ENCODE measurements around the gene MAPT. TPM values are rescaled to one million over a fixed set of nuclear protein-coding genes. Genes with fewer than 3 reads are reported as not detected.

MAPT gene
- total and polyA plus RNA-seq, 2 experiments from 2014 or later, result 0.37 to 0.71 TPM

DNA sequence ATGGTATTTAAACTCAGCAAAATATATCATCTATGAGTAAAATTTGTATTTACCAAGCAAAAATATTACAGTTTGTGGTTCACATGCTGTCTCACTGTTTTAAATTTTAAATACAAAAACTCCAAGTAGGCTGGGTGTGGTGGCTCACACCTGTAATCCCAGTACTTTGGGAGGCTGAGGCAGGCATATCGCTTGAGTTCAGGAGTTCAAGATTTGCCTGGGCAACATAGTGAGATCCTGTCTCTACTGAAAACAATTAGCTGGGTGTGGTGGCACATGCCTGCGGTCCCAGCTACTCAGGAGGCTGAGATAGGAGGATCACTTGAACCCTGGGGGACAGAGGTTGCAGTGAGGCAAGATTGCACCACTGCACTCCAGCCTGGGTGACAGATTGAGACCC, 37.3 kb downstream of the MAPT start:
- no peak for TF ChIP-seq EZH2phosphoT487 (IDR thresholded peaks at IDR 0.05; ENCODE audit: low read depth, severe bottlenecking, unreplicated experiment)
- no peak for TF ChIP-seq EZH2 (IDR thresholded peaks at IDR 0.05; ENCODE audit: borderline replicate concordance)
- TF ChIP-seq, protein P1, sequence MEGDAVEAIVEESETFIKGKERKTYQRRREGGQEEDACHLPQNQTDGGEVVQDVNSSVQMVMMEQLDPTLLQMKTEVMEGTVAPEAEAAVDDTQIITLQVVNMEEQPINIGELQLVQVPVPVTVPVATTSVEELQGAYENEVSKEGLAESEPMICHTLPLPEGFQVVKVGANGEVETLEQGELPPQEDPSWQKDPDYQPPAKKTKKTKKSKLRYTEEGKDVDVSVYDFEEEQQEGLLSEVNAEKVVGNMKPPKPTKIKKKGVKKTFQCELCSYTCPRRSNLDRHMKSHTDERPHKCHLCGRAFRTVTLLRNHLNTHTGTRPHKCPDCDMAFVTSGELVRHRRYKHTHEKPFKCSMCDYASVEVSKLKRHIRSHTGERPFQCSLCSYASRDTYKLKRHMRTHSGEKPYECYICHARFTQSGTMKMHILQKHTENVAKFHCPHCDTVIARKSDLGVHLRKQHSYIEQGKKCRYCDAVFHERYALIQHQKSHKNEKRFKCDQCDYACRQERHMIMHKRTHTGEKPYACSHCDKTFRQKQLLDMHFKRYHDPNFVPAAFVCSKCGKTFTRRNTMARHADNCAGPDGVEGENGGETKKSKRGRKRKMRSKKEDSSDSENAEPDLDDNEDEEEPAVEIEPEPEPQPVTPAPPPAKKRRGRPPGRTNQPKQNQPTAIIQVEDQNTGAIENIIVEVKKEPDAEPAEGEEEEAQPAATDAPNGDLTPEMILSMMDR (IDR thresholded peaks at IDR 0.05; ENCODE audit: poor library complexity), result no peak
- H3K4me3 ChIP-seq, result no peak overlapping the region
- H3K9me3 ChIP-seq (ENCODE audit: low read depth), result no peaks in the 10 kb centered on the region
- 91% methylated on average over 2 of the region's 2 CpGs for WGBS (ENCODE audit: low lambda C conversion rate, missing lambda C conversion rate)
- H3K4me1 ChIP-seq (ENCODE audit: insufficient read depth), result no peaks in the 10 kb centered on the region
- no peaks in the 10 kb centered on the region for H3K36me3 ChIP-seq (replicated peaks; ENCODE audit: insufficient read depth, low read depth)
- H3K79me2 ChIP-seq, result no peaks in the 10 kb centered on the region
- no peak overlapping the region for H2AFZ ChIP-seq
- H4K20me1 ChIP-seq (ENCODE audit: insufficient read depth, poor library complexity, severe bottlenecking), result no peaks in the 10 kb centered on the region
- H3K27ac ChIP-seq, result no peak overlapping the region
- H3K4me2 ChIP-seq, result no peak overlapping the region
- H3K27me3 ChIP-seq, result peaks cover 3% of the 10 kb centered on the region
- no peak for DNase-seq (ENCODE audit: low spot score)
- no peaks in the 10 kb centered on the region for H3K9me2 ChIP-seq (replicated peaks; ENCODE audit: insufficient read depth)

DNA sequence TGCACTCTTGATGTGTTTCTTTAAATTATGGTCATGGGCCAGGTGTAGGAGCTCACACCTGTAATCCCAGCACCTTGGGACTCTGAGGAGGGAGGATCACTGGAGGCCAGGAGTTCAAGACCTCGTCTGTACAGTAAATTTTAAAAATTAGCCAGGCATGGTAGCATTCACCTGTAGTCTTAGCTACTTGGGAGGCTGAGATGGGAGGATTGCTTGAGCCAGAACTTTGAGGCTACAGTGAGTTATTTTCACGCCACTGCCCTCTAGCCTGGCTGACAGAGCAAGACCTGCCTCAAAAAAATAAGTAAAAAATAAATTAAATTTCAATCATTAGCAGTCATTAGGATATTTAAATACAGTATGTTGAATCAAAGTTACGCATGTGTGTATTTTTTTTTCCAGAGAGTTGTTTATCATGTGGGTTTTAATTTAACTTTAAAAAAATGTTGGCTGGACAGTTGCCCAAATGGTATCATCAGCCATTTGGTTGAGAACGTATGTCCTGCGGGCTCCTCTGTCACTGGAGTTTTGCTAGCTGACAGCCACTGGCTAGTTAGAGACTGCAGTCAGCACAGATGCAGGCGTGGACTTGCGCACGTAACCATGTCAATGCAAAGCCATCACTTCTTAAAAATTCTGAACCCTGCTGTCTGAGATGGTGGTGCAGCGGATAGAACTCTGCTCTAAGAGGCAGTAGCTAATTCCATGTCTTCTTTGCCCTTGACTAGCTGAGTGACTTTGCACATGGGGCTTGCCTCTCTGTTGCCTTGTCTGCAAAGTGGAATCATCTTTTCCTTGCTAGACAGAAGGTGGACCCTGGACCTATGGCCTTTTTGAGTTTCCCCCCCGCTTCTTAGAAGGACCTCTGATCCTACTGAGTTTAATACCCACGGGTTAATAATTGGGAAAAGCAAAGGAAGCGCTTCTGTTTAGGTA, 40.0 kb downstream of the MAPT start:
- H3K9me3 ChIP-seq (ENCODE audit: low read depth), result no peaks in the 10 kb centered on the region
- no peaks in the 10 kb centered on the region for H3K36me3 ChIP-seq (replicated peaks; ENCODE audit: insufficient read depth, low read depth)
- no peaks in the 10 kb centered on the region for H4K20me1 ChIP-seq (ENCODE audit: insufficient read depth, poor library complexity, severe bottlenecking)
- no peaks in the 10 kb centered on the region for H3K9me2 ChIP-seq (replicated peaks; ENCODE audit: insufficient read depth)
- H3K27ac ChIP-seq, result no peak overlapping the region
- H3K4me2 ChIP-seq, result no peak overlapping the region
- TF ChIP-seq, protein P1 (IDR thresholded peaks at IDR 0.05; ENCODE audit: poor library complexity), result no peak
- no peak for TF ChIP-seq EZH2 (IDR thresholded peaks at IDR 0.05; ENCODE audit: borderline replicate concordance)
- no peak for TF ChIP-seq EZH2phosphoT487 (IDR thresholded peaks at IDR 0.05; ENCODE audit: low read depth, severe bottlenecking, unreplicated experiment)
- no peak overlapping the region for H3K4me3 ChIP-seq
- DNase-seq (ENCODE audit: low spot score), result no peak
- H3K79me2 ChIP-seq, result no peaks in the 10 kb centered on the region
- H3K27me3 ChIP-seq, result peaks cover 5% of the 10 kb centered on the region
- no peak overlapping the region for H2AFZ ChIP-seq
- H3K4me1 ChIP-seq (ENCODE audit: insufficient read depth), result no peaks in the 10 kb centered on the region
- WGBS (ENCODE audit: low lambda C conversion rate, missing lambda C conversion rate), result 83% methylated on average over 12 of the region's 12 CpGs

DNA sequence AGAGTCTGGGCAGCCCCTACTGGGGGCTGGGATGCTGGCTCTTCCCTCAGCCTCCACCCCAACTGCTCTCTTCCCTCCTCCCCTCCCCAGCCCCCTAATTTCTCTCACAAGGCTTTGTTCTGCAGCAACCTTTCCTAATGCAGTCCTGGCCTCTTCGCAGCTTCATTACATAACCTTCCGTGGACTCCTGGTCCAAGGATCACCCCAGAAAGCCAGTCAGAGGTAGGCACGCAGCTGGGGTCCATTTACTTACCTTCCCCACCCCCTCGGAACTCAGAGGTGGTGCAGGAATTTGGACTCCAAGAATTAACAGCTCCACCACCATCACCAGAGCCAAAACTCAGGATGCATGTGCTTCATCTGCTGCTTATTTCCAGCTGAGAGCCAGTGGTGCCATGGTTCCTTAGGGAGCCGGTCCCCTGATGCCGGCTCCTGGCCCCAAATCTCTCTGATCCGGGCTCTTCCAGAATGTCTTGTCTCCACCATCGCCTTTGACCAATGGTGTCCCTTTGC, 40.9 kb downstream of the MAPT start:
- Histone ChIP-seq H3K4me2 (no peak overlapping the region), H4K20me1 (ENCODE audit: insufficient read depth, poor library complexity, severe bottlenecking) (no peaks in the 10 kb centered on the region), H3K36me3 (replicated peaks; ENCODE audit: insufficient read depth, low read depth) (no peaks in the 10 kb centered on the region), H3K79me2 (no peaks in the 10 kb centered on the region), H3K4me1 (ENCODE audit: insufficient read depth) (no peaks in the 10 kb centered on the region), H3K4me3 (no peak overlapping the region), H3K9me3 (ENCODE audit: low read depth) (no peaks in the 10 kb centered on the region), H2AFZ (no peak overlapping the region), H3K27me3 (peaks cover 15% of the 10 kb centered on the region), H3K27ac (no peak overlapping the region), H3K9me2 (replicated peaks; ENCODE audit: insufficient read depth) (no peaks in the 10 kb centered on the region)
- WGBS (ENCODE audit: low lambda C conversion rate, missing lambda C conversion rate), result 83% methylated on average over 8 of the region's 8 CpGs
- no peak for TF ChIP-seq EZH2 (IDR thresholded peaks at IDR 0.05; ENCODE audit: borderline replicate concordance)
- TF ChIP-seq, protein P1 (IDR thresholded peaks at IDR 0.05; ENCODE audit: poor library complexity), result no peak
- TF ChIP-seq EZH2phosphoT487 (IDR thresholded peaks at IDR 0.05; ENCODE audit: low read depth, severe bottlenecking, unreplicated experiment), result no peak
- no peak for DNase-seq (ENCODE audit: low spot score)
